HG02938 (cell line): ENCODE results near the gene SKP1.
"Not testable (repeated sequence)": the region's sequence is repeated elsewhere in the genome, so short reads cannot be mapped to it uniquely, and the experiment has no call there.

ENCODE experiments used
- ATAC-seq: cut with Tn5 transposase; IDR thresholded peaks from one replicate; pipeline ENCODE4 v1.9.1; 2021; ENCODE audit warnings: mild to moderate bottlenecking, moderate library complexity; ENCODE audit not compliant: unreplicated experiment

The SKP1 gene

DNA sequence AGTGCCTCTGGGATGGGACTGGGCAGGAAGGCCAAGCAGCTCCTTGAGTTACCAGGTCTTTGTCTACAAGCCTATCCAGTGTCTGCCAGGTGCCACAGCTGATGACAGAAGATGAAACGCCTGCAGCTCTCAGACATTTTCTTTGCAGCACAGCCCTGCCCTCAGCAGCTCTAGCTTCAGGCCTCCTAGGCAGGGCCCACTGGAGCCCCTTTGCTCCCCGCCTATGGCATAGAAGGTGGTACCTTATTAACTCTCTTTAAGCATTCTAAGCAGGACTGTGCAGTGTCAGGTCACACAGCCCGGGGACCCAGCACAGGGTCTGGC lies 1.3 kb upstream of the SKP1 start:
- no peak for ATAC-seq

DNA sequence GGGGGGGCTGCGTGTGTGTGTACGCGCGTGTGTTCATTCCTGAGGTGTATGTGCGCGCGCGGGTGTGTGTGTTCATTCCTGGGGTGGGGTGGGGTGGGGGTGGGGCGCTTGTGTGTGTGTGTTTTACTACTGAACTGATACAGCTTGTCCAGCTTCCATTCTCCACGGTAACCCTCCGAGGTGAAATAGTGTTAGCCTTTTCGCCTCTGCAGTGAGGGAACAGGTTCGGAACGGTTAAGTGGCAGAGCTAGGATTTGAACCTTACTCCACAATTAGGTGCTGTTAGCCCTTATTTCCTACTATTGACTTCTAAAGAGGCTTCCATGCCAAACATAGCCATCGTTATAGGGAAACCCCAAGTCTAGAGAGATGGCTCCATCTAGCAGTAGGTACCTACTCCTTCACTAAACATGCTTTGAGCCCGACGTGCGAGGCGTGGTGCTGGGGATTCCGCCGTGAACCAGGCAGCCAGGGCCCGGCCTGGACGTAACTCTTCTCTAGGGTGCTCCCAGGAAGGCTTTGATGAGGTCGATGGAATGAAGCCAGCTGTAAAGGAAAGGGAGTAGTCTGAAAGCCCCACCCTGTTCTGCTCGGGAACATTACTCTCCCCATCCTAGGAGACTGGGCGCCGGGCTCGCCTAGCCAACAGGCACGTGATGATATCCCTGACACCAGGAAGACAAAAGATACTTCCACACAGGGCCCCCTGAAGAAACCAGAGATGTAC lies 782 bp upstream of the SKP1 start:
- no peak for ATAC-seq

DNA sequence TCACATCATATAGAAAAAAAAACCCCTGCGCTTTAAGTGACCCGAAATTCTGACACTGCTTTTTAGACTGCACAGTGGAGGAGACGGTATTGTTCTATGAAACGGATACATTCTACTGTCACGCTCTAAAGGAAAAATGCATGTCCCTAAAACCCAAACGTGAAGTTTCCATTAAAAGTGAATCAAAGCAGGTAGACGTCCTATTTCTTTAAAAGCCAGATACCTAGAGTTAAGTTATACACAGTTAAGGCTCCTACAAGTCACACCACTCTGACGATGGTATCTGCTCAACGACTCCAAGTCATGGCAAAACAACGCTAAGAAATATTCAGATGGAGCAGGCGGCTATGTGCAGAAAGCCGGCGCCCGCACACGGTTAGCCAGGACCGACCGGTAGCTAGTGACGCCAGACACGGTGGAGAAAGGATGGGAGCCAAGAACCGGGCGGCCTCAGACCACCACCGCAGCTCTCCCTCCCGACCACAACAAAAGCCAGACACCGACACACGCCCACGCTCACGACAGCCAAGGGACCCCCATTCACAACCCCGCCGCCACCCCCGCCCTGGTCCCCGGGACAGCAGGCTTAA lies 734 bp downstream of the SKP1 start:
- ATAC-seq: peak; percentile 14

DNA sequence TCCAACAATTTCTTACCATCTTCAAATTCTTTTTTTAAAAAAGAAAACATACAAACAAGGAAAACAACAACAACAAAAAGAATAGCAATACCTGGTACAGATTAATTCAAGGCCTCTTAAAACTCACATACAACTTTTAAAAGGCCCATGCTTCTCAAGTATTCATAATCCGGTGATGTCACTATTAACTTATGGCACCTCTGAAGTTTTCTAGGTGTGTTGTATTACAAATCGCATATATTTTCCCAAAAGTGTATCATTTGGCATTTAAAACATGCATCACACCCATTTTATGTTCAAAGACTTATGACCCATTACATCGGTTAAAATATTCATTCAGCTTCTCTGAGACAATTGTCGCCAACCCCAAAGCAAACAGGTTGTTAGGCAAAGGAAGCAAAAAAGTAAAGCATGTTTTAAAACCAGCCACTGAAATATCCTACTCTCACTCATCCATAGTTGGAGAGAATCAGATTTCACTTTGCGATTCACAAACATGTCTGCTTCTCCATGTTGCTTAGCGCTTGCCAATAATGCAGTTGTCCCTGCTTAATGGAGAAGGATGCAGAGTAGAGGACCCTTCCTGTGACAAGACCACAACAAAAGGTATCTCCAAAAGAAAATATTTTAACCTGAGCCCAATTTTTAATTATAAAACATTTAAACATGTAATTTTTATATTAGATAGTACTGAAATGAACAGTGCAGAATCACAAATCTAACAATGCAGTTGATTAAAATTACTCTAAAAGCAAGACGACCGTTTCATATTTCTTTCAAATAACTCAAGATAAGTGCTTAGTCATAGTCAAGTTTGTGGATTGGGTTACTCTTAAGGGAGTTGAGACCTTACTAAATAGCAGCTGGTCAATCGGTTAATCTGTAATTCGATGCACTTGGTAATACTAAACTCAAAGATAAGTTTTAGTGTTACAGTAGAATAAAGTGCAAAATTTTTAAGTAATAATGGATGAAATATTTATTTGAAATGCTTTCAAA lies 1.6 kb downstream of the SKP1 start:
- no peak for ATAC-seq

DNA sequence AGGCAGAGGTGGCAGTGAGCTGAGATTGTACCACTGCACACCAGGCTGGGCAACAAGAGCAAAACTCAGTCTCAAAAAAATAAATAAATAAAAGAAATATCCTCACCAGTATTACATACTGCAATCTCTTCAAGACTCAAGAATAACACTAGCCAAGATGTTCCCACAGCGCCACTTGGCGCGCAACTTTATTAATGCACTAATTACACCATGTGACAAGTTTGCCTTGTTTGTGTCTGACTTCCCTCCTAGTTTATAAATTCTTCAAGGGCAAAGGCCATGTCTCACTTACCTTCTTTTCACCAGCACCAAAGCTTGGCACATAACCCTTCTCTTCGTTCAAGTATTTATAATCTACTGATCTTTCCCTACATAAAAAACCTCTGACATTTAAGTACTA lies 4.8 kb downstream of the SKP1 start:
- ATAC-seq: no peak

DNA sequence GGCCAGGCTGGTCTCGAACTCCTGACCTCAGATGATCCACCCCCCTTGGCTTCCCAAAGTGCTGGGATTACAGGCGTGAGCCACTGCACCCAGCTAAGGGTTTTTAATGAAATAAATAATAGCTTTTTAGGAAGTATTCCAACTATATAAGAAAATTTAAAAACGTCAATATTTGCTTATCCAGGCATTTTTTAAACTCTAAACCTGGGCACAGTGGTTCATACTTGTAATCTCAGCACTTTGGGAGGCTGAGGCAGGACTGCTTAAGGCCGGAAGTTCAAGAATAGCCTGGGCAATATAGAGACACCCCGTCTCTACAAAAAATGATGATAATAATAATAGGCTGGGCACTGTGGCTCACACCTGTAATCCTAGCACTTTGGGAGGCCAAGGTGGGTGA lies 14.2 kb downstream of the SKP1 start:
- no peak for ATAC-seq

DNA sequence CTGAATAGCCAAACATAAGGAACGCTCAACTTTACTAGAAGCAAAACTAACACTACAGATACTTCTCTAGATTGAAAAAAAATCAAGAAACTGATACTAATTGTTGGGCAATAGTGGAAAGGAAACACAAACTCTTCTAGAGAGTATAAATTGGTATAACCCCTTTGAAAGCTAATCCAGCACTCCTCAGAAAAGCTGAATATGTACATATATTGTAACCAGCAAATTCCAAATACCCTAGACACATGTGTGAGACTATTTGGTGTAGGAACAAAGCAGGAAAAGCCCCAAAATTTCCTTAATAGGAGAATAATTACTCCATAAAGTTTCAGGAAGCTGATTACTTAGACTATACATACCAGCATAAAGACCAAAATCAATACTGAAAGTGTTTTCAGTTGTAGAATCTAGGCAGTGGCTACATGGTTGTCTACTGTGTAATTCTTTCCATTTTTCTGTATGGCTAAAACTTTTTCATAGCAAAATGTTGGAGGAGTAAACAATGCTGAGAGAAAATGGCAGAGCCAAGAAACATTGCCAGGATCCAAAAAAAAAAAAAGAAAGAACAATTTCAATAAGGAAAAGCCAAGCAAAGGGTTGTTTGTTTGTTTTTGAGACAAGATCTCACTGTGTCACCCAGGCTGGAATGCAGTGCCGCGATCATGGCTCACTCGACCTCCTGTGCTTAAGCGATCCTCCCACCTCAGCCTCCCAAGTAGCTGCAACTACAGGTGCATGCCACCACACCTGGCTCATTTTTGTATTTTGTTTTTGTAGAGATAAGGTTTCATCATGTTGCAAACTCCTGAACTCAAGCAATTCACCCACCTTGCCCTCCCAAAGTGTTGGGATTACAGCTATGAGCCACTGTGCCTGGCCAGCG lies 15.0 kb downstream of the SKP1 start:
- ATAC-seq: no peak

DNA sequence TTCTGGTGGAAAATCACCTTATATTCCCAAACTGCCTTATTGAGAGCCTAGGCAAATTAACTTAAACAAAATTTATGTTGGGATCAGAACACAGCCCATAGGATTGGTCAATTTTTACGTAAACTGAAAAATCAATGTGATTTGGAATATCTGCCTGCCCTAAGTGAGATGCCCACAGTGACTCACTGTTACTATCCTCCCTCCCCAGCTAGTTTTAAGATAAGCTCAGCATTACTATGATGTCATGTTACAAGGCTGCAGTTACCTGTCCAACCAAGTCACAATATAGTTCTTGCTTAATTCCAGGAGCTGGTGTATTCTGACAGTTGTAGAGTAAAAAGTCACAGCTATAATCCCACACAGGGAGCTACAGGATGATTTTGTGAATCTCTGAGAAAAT lies 23.1 kb downstream of the SKP1 start:
- no peak for ATAC-seq

DNA sequence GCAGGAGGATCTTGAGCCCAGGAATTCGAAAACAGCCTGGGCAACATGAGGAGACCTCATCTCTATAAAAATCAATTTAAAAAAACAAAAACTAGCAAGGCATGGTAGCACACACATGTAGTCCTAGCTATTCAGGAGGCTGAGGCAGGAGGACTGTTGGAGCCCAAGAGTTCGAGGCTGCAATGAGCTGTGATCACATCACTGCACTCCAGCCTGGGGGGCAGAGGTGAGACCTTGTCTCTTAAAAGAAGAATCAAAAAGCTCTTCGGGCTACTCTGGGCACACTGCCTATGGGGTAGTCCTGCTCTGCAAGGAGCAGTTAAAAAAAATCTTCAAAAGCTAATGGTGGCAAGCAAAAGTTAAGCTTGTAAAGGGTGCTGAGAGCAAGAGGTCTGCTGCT lies 23.5 kb downstream of the SKP1 start:
- no peak for ATAC-seq

DNA sequence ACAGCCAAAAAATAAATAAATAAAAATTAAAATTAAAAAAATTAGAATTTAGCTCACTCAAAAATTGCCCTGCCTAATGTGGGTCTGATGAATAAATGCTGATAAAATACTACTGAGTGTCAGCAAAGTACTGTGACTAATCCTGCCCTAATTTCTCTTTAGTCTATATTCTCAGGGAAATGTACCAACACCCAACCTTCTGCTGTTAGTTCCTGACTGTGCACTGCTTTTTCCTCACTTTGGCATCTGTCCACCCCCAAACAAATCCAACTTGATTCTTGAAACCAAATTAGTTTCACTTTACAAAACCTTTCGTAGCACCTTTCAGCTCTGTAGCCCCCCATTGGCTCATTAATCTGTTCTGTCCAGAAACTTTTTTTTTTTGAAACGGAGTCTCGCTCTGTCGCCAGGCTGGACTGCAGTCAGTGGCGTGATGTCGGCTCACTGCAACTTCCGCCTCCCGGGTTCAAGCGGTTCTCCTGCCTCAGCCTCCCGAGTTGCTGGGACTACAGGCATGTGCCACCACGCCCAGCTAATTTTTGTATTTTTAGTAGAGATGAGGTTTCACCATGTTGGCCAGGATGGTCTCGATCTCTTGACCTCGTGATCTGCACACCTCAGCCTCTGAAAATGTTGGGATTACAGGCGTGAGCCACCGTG lies 24.4 kb downstream of the SKP1 start:
- ATAC-seq: not testable (repeated sequence)

DNA sequence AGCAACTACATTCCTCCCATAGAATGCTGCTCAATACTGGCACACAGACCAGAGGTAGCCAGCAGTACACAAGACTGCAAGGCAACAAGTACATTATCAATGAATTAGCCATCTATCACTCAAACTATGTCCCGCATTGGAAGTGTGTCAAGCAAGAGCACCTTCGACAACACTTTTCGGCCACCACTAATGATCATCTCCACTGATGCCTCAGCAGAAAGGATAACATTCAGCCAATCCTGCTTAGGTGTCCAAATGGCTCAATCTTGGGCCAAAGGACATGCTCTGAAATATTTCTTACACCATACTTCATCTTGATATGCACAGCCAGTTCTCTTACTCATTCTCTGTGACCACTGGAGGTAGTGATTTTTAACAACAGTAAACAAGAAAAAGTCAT lies 25.0 kb downstream of the SKP1 start:
- no peak for ATAC-seq

DNA sequence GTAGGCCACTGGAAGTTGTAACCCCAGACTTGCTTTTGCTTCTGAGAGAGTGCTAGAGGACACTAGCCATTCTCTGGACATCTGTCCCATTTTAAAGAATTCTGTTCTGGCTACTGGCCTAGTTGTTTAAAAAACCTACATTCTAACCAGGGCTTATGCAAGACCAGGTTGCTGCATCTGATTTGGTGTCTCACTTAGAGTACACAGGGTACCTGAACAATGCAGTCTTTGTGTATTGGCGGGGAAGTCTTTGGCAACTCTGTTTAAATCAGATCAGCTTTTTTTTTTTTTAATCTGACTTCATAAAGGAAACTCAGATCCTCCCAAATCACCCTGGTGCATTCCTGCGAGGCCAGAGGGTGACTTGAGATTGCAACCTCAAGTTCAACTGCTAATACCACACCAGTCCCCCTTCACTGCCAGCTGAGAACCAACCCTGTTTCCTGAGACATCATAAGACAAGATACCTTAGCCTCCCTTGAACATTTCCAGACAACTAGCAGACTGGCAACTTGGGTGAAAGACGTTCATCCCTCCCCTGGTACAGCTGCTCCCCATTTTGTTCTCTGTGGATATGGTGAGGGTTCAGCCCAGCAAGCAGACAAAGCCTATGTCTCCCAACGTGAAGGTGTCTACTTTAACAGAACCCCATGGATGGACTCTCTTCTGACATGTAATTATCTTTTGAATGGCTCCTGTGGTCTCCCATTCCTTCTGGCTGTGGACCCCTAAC lies 27.0 kb downstream of the SKP1 start:
- ATAC-seq: no peak

DNA sequence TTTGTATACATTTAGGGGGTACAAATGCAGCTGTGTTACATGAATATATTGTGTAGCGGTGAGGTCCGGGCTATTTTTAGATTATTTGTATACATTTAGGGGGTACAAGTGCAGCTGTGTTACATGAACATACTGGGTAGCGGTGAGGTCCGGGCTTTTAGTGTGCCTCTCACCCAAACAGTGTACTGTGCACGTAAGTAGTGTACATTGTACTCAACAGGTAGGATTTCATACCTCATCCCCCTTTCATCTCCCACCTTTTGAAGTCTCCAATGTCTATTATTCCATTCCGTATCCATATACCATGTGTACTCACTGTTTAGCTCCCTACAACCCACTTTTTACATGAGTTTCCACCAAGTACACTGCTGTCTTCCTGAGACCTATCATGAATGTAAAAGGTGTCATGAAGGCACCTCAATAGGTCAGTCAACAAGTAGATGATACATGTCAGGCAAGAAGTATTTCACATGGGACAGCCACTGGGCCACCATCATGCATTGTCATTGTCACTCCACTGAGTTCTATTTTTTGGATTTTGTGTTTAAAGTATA lies 27.7 kb downstream of the SKP1 start:
- ATAC-seq: no peak

DNA sequence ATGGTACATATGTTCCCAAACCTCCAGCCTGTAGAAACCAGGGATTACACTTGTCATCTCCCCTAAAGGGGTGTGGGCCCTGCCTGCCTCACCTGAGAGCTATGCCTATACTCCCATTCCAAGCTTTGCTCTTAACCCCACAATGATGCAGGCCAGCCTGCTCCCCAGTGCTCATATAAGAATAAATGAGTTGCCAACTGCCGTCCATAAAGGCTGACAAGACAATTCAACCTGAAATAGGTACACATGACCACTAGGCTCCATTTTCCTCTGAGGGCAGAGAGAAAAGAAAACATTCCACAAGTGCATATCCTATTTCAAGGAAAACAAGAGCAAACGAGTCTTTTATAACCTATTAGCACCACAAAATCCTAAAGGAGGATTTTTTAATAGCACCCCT lies 28.4 kb downstream of the SKP1 start:
- ATAC-seq: no peak

DNA sequence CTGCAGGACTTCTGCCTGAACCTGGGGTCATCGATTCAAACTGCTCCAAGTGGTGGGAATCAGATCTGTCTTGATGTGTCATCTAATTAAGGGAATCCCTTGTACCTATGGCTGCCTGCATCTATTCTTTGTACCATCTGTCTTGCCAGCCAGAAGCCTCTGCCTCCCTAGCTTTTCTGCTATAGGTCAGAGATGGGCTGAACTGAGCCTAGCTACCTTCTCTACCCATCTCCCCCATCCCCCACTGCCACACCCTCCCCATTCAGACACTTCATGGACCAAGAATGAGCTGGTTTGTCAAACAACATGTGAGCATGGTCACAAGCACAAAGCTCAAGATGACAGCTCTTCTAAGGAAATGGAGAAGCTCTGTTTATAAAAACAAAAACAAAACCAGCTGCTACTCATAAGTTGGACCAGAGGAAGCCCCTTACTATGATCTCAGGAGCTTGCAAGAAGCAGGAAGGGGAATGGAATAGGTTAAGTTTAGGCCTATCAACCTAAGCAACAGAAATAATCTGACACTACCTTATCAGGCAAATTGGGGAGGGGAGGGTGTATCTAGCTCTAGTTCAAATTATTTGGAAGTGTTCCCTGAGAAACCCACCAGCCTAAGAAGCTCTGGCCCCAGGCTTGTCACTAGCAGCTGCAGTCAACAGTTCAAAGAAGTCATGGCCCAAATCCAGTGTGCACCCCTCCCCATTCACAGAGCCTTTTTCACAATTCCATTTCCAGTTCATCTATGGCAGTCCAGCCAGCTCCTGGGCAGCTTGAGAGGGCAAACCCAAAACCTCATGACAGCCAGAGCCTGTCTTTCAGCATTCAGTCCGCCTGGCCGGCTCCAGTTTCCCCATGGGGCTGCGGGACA lies 29.9 kb downstream of the SKP1 start:
- no peak for ATAC-seq

DNA sequence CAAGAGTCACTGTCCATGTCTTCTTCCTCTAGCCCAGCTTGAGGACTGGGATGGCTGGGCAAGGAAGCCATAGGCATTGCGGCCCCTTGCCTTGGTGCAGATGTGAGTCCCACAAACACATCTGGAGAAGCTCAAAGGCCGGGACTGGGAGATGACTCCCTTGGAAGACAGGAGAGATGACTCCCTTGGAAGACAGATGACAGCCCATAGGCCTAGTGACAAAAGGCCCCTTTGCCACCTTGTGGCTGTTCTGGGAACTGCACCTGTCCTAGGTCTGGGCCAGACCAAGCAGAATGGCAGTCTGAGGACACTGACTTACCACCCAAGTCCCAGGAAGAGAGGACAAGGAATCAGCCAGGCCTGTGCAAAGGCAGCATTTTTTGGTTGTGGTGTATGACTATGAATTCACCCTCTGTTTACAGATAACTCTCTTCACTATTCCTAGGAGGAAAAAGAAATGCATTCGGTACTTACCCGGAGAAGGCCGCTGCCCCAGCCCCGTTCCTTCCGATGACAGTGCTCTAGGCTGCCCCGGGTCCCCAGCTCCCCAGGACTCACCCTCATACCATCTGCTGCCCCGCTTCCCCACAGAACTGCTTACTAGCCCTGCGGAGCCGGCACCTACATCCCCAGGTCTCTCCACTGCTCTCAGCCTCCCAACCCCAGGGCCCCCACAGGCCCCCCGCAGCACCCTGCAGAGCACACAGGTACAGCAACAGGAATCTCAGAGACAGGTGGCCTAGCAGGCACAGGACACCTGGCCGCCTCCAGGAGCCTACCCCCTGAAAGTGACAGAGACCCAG lies 30.8 kb downstream of the SKP1 start:
- peak; percentile 53 for ATAC-seq

DNA sequence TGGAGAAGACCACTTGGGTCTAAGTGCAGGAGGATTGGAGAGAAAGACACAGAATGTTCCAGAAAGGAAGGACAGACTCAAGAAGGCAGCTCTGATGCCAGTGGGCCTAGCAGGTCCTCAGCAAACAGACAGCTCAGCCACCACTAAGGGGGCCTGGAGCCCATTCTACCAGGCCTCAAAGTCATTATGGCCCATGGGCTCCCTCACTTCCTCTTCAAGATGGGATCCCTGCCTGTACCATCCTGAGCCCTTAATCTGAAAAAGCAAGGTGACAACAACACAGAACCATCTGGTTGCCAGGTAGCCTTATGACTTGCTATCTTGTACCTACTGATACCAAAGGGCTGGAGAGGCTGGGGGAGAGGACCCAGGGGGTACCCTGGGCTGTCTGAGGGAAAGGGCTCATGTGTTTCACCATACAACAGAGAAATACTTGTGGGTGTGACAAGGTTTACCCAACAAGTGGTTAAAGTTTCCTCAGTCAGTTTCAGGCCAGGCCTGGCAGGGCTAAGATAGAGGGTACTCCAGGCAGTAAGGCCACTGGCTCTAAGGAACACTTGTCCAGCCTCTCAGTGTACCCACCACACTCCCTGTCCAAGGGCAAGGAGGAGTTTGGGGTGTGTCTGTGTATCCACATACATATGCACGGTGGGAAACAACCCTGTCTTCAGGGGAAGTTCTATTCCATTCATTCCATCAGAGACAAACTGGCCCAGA lies 31.6 kb downstream of the SKP1 start:
- no peak for ATAC-seq
